ENCODE measurements around the gene CTNNA3. TPM values are rescaled to one million over a fixed set of nuclear protein-coding genes. Genes with fewer than 3 reads are reported as not detected.
"Not testable (repeated sequence)": the region's sequence is repeated elsewhere in the genome, so short reads cannot be mapped to it uniquely, and the experiment has no call there.

CTNNA3 gene
- total and polyA plus RNA-seq, 3 donors from 2014 or later, result 17.8 to 19.4 (median 18.3) TPM

- no peak for DNase-seq
- TF ChIP-seq POLR2A (IDR thresholded peaks at IDR 0.05) (no peak), CTCF (IDR thresholded peaks at IDR 0.05) (no peak)
- 72 to 77% methylated on average over 3 of the region's 3 CpGs for WGBS, 2 donors
- Histone ChIP-seq H3K4me3 (no peak overlapping the region), H3K9me3 (no peaks in the 10 kb centered on the region), H3K36me3 (ENCODE audit: low read depth, missing control alignments) (no peaks in the 10 kb centered on the region), H3K27me3 (no peaks in the 10 kb centered on the region), H3K27ac (no peak overlapping the region), H3K4me1 (no peaks in the 10 kb centered on the region)
- intact Hi-C loops (cut with DNase I; ENCODE audit: low total_unique reads), result no loop called here
Observed at GRCh38 chr10:66378117-66378876, 1317.7 kb downstream of the CTNNA3 start.

- WGBS, 2 donors, result 91% methylated on average over 2 of the region's 2 CpGs
- H3K27me3 ChIP-seq, result no peaks in the 10 kb centered on the region
- intact Hi-C loops (cut with DNase I; ENCODE audit: low total_unique reads), result no loop called here
- H3K9me3 ChIP-seq, result no peaks in the 10 kb centered on the region
- no peak overlapping the region for H3K4me3 ChIP-seq
- H3K36me3 ChIP-seq (ENCODE audit: low read depth, missing control alignments), result no peaks in the 10 kb centered on the region
- no peak for DNase-seq
- no peak overlapping the region for H3K27ac ChIP-seq
- no peaks in the 10 kb centered on the region for H3K4me1 ChIP-seq
- TF ChIP-seq CTCF (IDR thresholded peaks at IDR 0.05), result no peak
- no peak for TF ChIP-seq POLR2A (IDR thresholded peaks at IDR 0.05)
Observed at GRCh38 chr10:66368146-66368545, 1327.8 kb downstream of the CTNNA3 start.

GRCh38 chr10:66366163-66366562 lies 1329.8 kb downstream of the CTNNA3 start:
- Histone ChIP-seq H3K4me3 (no peak overlapping the region), H3K4me1 (no peaks in the 10 kb centered on the region), H3K36me3 (ENCODE audit: low read depth, missing control alignments) (no peaks in the 10 kb centered on the region), H3K27ac (no peak overlapping the region), H3K9me3 (no peaks in the 10 kb centered on the region), H3K27me3 (no peaks in the 10 kb centered on the region)
- DNase-seq, result no peak
- intact Hi-C loops (cut with DNase I; ENCODE audit: low total_unique reads), result no loop called here
- TF ChIP-seq CTCF (IDR thresholded peaks at IDR 0.05), result no peak
- 67 to 73% methylated on average over 3 of the region's 3 CpGs for WGBS, 2 donors

GRCh38 chr10:66365686-66366085 lies 1330.3 kb downstream of the CTNNA3 start:
- Histone ChIP-seq H3K36me3 (ENCODE audit: low read depth, missing control alignments) (no peaks in the 10 kb centered on the region), H3K9me3 (no peaks in the 10 kb centered on the region), H3K4me3 (no peak overlapping the region), H3K27ac (no peak overlapping the region), H3K27me3 (no peaks in the 10 kb centered on the region), H3K4me1 (no peaks in the 10 kb centered on the region)
- no peak for DNase-seq
- intact Hi-C loops (cut with DNase I; ENCODE audit: low total_unique reads), result no loop called here
- TF ChIP-seq POLR2A (IDR thresholded peaks at IDR 0.05) (no peak), CTCF (IDR thresholded peaks at IDR 0.05) (no peak)
- WGBS, 2 donors, result 82 to 90% methylated on average over 2 of the region's 2 CpGs

GRCh38 chr10:66362522-66362921 lies 1333.5 kb downstream of the CTNNA3 start:
- Histone ChIP-seq H3K27me3 (no peaks in the 10 kb centered on the region), H3K36me3 (ENCODE audit: low read depth, missing control alignments) (no peaks in the 10 kb centered on the region), H3K4me1 (no peaks in the 10 kb centered on the region), H3K9me3 (no peaks in the 10 kb centered on the region), H3K4me3 (no peak overlapping the region), H3K27ac (no peak overlapping the region)
- 83 to 92% methylated on average over 3 of the region's 3 CpGs for WGBS, 2 donors
- TF ChIP-seq POLR2A (IDR thresholded peaks at IDR 0.05), result no peak
- no peak for TF ChIP-seq CTCF (IDR thresholded peaks at IDR 0.05)
- DNase-seq, result no peak
- intact Hi-C loops (cut with DNase I; ENCODE audit: low total_unique reads), result no loop called here

- H3K27ac ChIP-seq, result peak overlapping the region; percentile 9 to 15
- DNase-seq; H3K36me3 ChIP-seq (ENCODE audit: low read depth, missing control alignments); intact Hi-C loops (cut with DNase I; ENCODE audit: low total_unique reads); H3K9me3 ChIP-seq; H3K4me3 ChIP-seq; H3K27me3 ChIP-seq; H3K4me1 ChIP-seq: not testable (repeated sequence)
- 58 to 65% methylated on average over 12 of the region's 12 CpGs for WGBS, 2 donors
Observed at GRCh38 chr10:66353822-66354221, 1342.2 kb downstream of the CTNNA3 start.

All from testis (tissue), 3 donors.